SK-N-SH (cell line): ENCODE data around the gene UCK2. TPM values are rescaled to one million over a fixed set of nuclear protein-coding genes. Genes with fewer than 3 reads are reported as not detected.

Experiments used
- CTCF ChIA-PET: fragments of 300-600, 350-600 bp; formaldehyde crosslinking; extraction: SDS; loops from one replicate; lab custom pipeline; 2021; lab: Yijun Ruan, JAX
- POLR2A ChIA-PET: fragments of 350-600 bp; sonication (Branson Sonifier 250); formaldehyde crosslinking; extraction: SDS; loops from one replicate; lab custom pipeline; 2020; ENCODE audit warnings: antibody characterized with exemption, inconsistent platforms; lab: Yijun Ruan, JAX
- DNase-seq: peaks from one replicate; pipeline ENCODE4 v3.0.0; 2012
- H2AFZ ChIP-seq: fragments of 200-600 bp; sonication (generic); 2 replicates; pipeline ENCODE4 v1.8.1; 2016; ENCODE audit warnings: antibody characterized with exemption, mild to moderate bottlenecking, low read depth
- H3F3A ChIP-seq: fragments of 200-600 bp; sonication (generic); replicated peaks from 2 replicates; pipeline ENCODE3; 2016; ENCODE audit warnings: antibody characterized with exemption, mild to moderate bottlenecking; ENCODE audit not compliant: insufficient read depth
- H3K27ac ChIP-seq, 2 experiments: fragments of 200-500 bp in 1 of 2; fragments of 200-600 bp in 1 of 2; sonication (Bioruptor generic) in 1 of 2; sonication (generic), shearing (Covaris generic) in 1 of 2; 2 replicates each; pipeline versions ENCODE4 v1.5.1 to v1.6.1; 2014 to 2016; ENCODE audit warnings: low read depth in 2 of 2, inconsistent platforms in 1 of 2, low read length in 1 of 2, mild to moderate bottlenecking in 1 of 2, mixed read lengths in 1 of 2
- H3K27me3 ChIP-seq: fragments of 200-600 bp; sonication (generic), shearing (Covaris generic); 2 replicates; pipeline ENCODE4 v1.6.1; 2016; ENCODE audit warnings: mixed run types; ENCODE audit not compliant: insufficient read depth
- H3K36me3 ChIP-seq, 2 experiments: fragments of 200-500 bp in 1 of 2; fragments of 200-600 bp in 1 of 2; sonication (Bioruptor generic) in 1 of 2; sonication (generic) in 1 of 2; replicated peaks in 1 of 2; 2 replicates each; pipeline versions ENCODE3 to v1.5.1; 2014 to 2016; ENCODE audit warnings: low read length in 1 of 2, mild to moderate bottlenecking in 1 of 2; ENCODE audit not compliant: insufficient read depth in 2 of 2, control insufficient read depth in 1 of 2
- H3K4me1 ChIP-seq, 2 experiments: fragments of 200-500 bp in 1 of 2; fragments of 200-600 bp in 1 of 2; sonication (Bioruptor generic) in 1 of 2; sonication (generic), shearing (Covaris generic) in 1 of 2; 2 replicates each; pipeline versions ENCODE4 v1.5.1 to v1.6.1; 2014 to 2016; ENCODE audit warnings: low read depth in 1 of 2, low read length in 1 of 2, mixed run types in 1 of 2; ENCODE audit not compliant: insufficient read depth in 2 of 2, control insufficient read depth in 1 of 2
- H3K4me2 ChIP-seq: fragments of 200-600 bp; sonication (generic), shearing (Covaris generic); 2 replicates; pipeline ENCODE4 v1.6.1; 2017; ENCODE audit warnings: mixed run types
- H3K4me3 ChIP-seq, 2 experiments: fragments of 200-500 bp in 1 of 2; fragments of 200-600 bp in 1 of 2; sonication (Bioruptor generic) in 1 of 2; sonication (generic), shearing (Covaris generic) in 1 of 2; 2 replicates each; pipeline versions ENCODE4 v1.5.1 to v1.8.1; 2014 to 2016; ENCODE audit warnings: low read depth in 2 of 2, inconsistent platforms in 1 of 2, low read length in 1 of 2, mild to moderate bottlenecking in 1 of 2, mixed read lengths in 1 of 2, moderate library complexity in 1 of 2
- H3K79me2 ChIP-seq: fragments of 200-600 bp; sonication (generic); 2 replicates; pipeline ENCODE4 v1.8.1; 2017; ENCODE audit warnings: mild to moderate bottlenecking; ENCODE audit not compliant: insufficient read depth
- H3K9ac ChIP-seq: fragments of 200-600 bp; sonication (generic); 2 replicates; pipeline ENCODE4 v1.6.1; 2017; ENCODE audit warnings: mixed run types
- H3K9me2 ChIP-seq: fragments of 200-600 bp; sonication (generic); 2 replicates; pipeline ENCODE4 v1.6.1; 2017; ENCODE audit warnings: mixed run types
- H3K9me3 ChIP-seq: fragments of 200-600 bp; sonication (generic); 2 replicates; pipeline ENCODE4 v1.6.1; 2017; ENCODE audit warnings: mixed run types, mild to moderate bottlenecking, moderate library complexity
- H4K20me1 ChIP-seq: fragments of 200-600 bp; sonication (generic); 2 replicates; pipeline ENCODE4 v1.6.1; 2017; ENCODE audit warnings: mild to moderate bottlenecking, mixed run types; ENCODE audit not compliant: insufficient read depth
- ELF1 ChIP-seq: IDR thresholded peaks from 2 replicates; pipeline ENCODE4 v1.4.0; 2012
- EZH2phosphoT487 ChIP-seq: fragments of 200-600 bp; sonication (generic); IDR thresholded peaks from 2 replicates; pipeline ENCODE4 v1.6.1; 2017; ENCODE audit warnings: low read depth, mixed run types, mild to moderate bottlenecking, antibody characterized with exemption, moderate library complexity, borderline replicate concordance
- FOXM1 ChIP-seq: IDR thresholded peaks from 2 replicates; pipeline ENCODE4 v1.4.0; 2012; ENCODE audit warnings: low read depth, mild to moderate bottlenecking
- GABPA ChIP-seq: IDR thresholded peaks from 2 replicates; pipeline ENCODE4 v1.4.0; 2012; ENCODE audit warnings: low read depth, mild to moderate bottlenecking
- GATA2 ChIP-seq: sonication (generic); formaldehyde crosslinking; IDR thresholded peaks from 2 replicates; pipeline ENCODE4 v1.5.0; 2020; ENCODE audit warnings: mild to moderate bottlenecking, missing genetic modification reagents
- JUND ChIP-seq: IDR thresholded peaks from 2 replicates; pipeline ENCODE4 v1.4.0; 2012
- NFIC ChIP-seq: IDR thresholded peaks from 2 replicates; pipeline ENCODE4 v1.4.0; 2012; ENCODE audit warnings: borderline replicate concordance
- POLR2AphosphoS5 ChIP-seq: IDR thresholded peaks from 2 replicates; pipeline ENCODE4 v1.6.1; 2012; ENCODE audit warnings: low read depth, low read length
- RAD21 ChIP-seq: IDR thresholded peaks from 2 replicates; pipeline ENCODE4 v1.6.1; 2012; ENCODE audit warnings: mild to moderate bottlenecking, low read length
- RCOR1 ChIP-seq: fragments of 150-350 bp; IDR thresholded peaks from 2 replicates; pipeline ENCODE4 v1.6.1; 2017; ENCODE audit warnings: antibody characterized with exemption, low read length
- RFX5 ChIP-seq: IDR thresholded peaks from 2 replicates; pipeline ENCODE4 v1.6.1; 2012; ENCODE audit warnings: mild to moderate bottlenecking, improper control_type of control experiment, low read length
- RXRA ChIP-seq: IDR thresholded peaks from 2 replicates; pipeline ENCODE4 v1.4.0; 2012; ENCODE audit warnings: low read depth, mild to moderate bottlenecking, borderline replicate concordance
- SMC3 ChIP-seq: IDR thresholded peaks from 2 replicates; pipeline ENCODE4 v1.6.1; 2012; ENCODE audit warnings: low read depth, low read length, improper control_type of control experiment
- TAF1 ChIP-seq: IDR thresholded peaks from 2 replicates; pipeline ENCODE4 v1.6.1; 2012; ENCODE audit warnings: low read depth, mild to moderate bottlenecking, low read length, moderate library complexity, borderline replicate concordance
- YY1 ChIP-seq: IDR thresholded peaks from 2 replicates; pipeline ENCODE4 v1.4.0; 2012; ENCODE audit warnings: low read depth, mild to moderate bottlenecking
- WGBS: methylation state at CpG from one replicate; pipeline ENCODE4 v1.1.6; 2017; ENCODE audit warnings: low lambda C conversion rate; 5-methylcytosine and 5-hydroxymethylcytosine counted together
- polyA plus RNA-seq, 3 experiments: library from polyadenylated mRNA; depleted of rRNA; stranded (reverse); fragments of >200 nt; gene quantifications; 2 replicates each; pipeline ENCODE4 v1.2.3, GENCODE V29; 2012
- TF ChIP-seq, protein P1 (sequence below): fragments of 150-350 bp; IDR thresholded peaks from 2 replicates; pipeline ENCODE4 v1.6.1; 2016; ENCODE audit warnings: mild to moderate bottlenecking, low read depth, low read length
- TF ChIP-seq, protein P2 (sequence below): IDR thresholded peaks from 2 replicates; pipeline ENCODE4; 2012
- TF ChIP-seq, protein P3 (sequence below): IDR thresholded peaks from 2 replicates; pipeline ENCODE4 v1.4.0; 2012; ENCODE audit warnings: low read depth
- TF ChIP-seq, protein P4 (sequence below): IDR thresholded peaks from 2 replicates; pipeline ENCODE4 v1.4.0; 2012; ENCODE audit warnings: low read depth, borderline replicate concordance
- TF ChIP-seq, protein P5 (sequence below): fragments of 200-600 bp; sonication (generic); IDR thresholded peaks from 2 replicates; pipeline ENCODE4 v1.6.1; 2017; ENCODE audit warnings: antibody characterized with exemption, mild to moderate bottlenecking, moderate library complexity
- TF ChIP-seq, protein P6 (sequence below): fragments of 150-350 bp; IDR thresholded peaks from 2 replicates; pipeline ENCODE4 v1.6.1; 2017; ENCODE audit warnings: antibody characterized with exemption, low read length, low read depth, borderline replicate concordance

Gene UCK2
- polyA plus RNA-seq, 1 of the 3 experiments (the other 2 are of a cell fraction): 53.7 TPM

DNA sequence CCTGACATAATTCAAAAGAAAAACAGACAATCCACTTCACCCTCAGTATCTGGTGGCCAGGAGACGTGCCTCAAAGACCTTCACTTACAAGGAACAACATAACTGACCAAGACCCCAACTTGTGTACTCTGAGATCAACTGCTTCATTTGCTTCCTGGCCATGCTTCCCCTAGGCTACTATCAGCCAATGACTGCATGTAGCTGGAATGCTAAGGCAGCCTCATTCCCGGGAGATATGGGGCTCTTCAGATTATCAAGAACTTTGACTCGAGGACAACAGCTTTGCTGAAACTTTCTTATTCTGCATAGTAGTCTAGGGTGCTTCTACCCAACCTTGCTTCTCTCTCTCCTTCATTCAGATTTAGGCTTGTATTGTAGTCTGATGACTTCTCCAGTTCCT lies 11.7 kb upstream of the UCK2 start (continued):
- TF ChIP-seq, protein P1, sequence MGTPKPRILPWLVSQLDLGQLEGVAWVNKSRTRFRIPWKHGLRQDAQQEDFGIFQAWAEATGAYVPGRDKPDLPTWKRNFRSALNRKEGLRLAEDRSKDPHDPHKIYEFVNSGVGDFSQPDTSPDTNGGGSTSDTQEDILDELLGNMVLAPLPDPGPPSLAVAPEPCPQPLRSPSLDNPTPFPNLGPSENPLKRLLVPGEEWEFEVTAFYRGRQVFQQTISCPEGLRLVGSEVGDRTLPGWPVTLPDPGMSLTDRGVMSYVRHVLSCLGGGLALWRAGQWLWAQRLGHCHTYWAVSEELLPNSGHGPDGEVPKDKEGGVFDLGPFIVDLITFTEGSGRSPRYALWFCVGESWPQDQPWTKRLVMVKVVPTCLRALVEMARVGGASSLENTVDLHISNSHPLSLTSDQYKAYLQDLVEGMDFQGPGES: no peak
- TF ChIP-seq, protein P2, sequence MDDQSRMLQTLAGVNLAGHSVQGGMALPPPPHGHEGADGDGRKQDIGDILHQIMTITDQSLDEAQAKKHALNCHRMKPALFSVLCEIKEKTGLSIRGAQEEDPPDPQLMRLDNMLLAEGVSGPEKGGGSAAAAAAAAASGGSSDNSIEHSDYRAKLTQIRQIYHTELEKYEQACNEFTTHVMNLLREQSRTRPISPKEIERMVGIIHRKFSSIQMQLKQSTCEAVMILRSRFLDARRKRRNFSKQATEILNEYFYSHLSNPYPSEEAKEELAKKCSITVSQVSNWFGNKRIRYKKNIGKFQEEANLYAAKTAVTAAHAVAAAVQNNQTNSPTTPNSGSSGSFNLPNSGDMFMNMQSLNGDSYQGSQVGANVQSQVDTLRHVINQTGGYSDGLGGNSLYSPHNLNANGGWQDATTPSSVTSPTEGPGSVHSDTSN: no peak
- TF ChIP-seq RAD21 (no peak), EZH2phosphoT487 (no peak), TAF1 (no peak)

DNA sequence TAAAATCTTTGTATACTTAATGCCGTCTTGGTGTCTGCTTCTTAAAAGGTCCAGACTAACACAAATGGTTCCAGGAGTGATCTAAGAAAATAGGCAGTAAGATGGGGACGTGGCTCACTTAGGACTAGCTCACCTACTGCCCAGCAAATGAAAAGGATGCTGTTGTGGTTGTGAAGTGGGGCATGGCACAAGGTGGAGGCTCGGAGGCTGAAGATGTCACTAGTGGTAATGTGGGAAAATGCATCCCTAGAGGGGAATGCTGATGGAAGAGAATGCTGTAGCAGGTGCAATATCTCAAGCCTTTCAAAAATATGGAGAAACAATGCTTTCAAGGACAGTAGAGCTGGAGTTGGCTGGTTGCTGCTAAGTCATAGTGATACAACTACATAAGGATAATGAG lies 11.3 kb upstream of the UCK2 start:
- no peaks in the 10 kb centered on the region for H4K20me1 ChIP-seq
- no peaks in the 10 kb centered on the region for H3K36me3 ChIP-seq
- no peak for DNase-seq
- no peaks in the 10 kb centered on the region for H3K79me2 ChIP-seq
- no peak overlapping the region for H3K27ac ChIP-seq
- CTCF ChIA-PET: no interaction called here
- H3K4me1 ChIP-seq: no peaks in the 10 kb centered on the region
- H3F3A ChIP-seq: no peaks in the 10 kb centered on the region
- TF ChIP-seq, protein P3, sequence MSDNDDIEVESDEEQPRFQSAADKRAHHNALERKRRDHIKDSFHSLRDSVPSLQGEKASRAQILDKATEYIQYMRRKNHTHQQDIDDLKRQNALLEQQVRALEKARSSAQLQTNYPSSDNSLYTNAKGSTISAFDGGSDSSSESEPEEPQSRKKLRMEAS: no peak
- TF ChIP-seq JUND: no peak
- no peak for TF ChIP-seq RXRA
- no peak for TF ChIP-seq NFIC
- no peak for TF ChIP-seq SMC3
- no peak for TF ChIP-seq ELF1
- no peak for TF ChIP-seq GATA2 (CRISPR knock-in tag)
- no peak for TF ChIP-seq FOXM1
- TF ChIP-seq, protein P4, sequence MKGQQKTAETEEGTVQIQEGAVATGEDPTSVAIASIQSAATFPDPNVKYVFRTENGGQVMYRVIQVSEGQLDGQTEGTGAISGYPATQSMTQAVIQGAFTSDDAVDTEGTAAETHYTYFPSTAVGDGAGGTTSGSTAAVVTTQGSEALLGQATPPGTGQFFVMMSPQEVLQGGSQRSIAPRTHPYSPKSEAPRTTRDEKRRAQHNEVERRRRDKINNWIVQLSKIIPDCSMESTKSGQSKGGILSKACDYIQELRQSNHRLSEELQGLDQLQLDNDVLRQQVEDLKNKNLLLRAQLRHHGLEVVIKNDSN: no peak
- TF ChIP-seq, protein P5, sequence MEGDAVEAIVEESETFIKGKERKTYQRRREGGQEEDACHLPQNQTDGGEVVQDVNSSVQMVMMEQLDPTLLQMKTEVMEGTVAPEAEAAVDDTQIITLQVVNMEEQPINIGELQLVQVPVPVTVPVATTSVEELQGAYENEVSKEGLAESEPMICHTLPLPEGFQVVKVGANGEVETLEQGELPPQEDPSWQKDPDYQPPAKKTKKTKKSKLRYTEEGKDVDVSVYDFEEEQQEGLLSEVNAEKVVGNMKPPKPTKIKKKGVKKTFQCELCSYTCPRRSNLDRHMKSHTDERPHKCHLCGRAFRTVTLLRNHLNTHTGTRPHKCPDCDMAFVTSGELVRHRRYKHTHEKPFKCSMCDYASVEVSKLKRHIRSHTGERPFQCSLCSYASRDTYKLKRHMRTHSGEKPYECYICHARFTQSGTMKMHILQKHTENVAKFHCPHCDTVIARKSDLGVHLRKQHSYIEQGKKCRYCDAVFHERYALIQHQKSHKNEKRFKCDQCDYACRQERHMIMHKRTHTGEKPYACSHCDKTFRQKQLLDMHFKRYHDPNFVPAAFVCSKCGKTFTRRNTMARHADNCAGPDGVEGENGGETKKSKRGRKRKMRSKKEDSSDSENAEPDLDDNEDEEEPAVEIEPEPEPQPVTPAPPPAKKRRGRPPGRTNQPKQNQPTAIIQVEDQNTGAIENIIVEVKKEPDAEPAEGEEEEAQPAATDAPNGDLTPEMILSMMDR: no peak
- TF ChIP-seq RAD21: no peak
- TF ChIP-seq YY1: no peak
- TF ChIP-seq RFX5: no peak
- TF ChIP-seq GABPA: no peak
- TF ChIP-seq, protein P6, sequence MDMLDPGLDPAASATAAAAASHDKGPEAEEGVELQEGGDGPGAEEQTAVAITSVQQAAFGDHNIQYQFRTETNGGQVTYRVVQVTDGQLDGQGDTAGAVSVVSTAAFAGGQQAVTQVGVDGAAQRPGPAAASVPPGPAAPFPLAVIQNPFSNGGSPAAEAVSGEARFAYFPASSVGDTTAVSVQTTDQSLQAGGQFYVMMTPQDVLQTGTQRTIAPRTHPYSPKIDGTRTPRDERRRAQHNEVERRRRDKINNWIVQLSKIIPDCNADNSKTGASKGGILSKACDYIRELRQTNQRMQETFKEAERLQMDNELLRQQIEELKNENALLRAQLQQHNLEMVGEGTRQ: no peak
- no peak for TF ChIP-seq POLR2AphosphoS5
- no peak for TF ChIP-seq RCOR1
- TF ChIP-seq, all 33 proteins: peak for 0
- 43% methylated on average over 3 of the region's 3 CpGs for WGBS
- POLR2A ChIA-PET: no interaction called here
- Histone ChIP-seq H3K9ac (no peak overlapping the region), H3K9me2 (no peaks in the 10 kb centered on the region), H3K4me2 (no peak overlapping the region), H3K27me3 (no peaks in the 10 kb centered on the region), H2AFZ (no peak overlapping the region), H3K9me3 (no peaks in the 10 kb centered on the region), H3K4me3 (no peak overlapping the region)
